Measurements from ENCODE around the gene CD101. TPM values are rescaled to one million over a fixed set of nuclear protein-coding genes. Genes with fewer than 3 reads are reported as not detected.

The CD101 gene
- polyA plus RNA-seq, 3 donors, result 27.2 to 101 (median 54.7) TPM

- TF ChIP-seq CTCF (IDR thresholded peaks at IDR 0.05), result no peak
- Histone ChIP-seq H3K9me3 (replicated peaks in 1 of 2; ENCODE audit: control insufficient read depth in 1 of 2, insufficient read depth in 1 of 2, low read length in 2 of 2) (no peaks in the 10 kb centered on the region), H3K4me2 (replicated peaks; ENCODE audit: extremely low read depth, low read length, poor library complexity, severe bottlenecking) (no peak overlapping the region), H2AFZ (ENCODE audit: insufficient read depth, low read depth, low read length, poor library complexity, severe bottlenecking) (no peak overlapping the region), H3K27ac (ENCODE audit: low read depth in 1 of 2, low read length in 2 of 2) (peak overlapping the region in 1 of 2 donors; percentile 97), H3K36me3 (replicated peaks in 1 of 2; ENCODE audit: control insufficient read depth in 1 of 2, insufficient read depth in 2 of 2, low read length in 2 of 2) (no peaks in the 10 kb centered on the region), H3K4me3 (replicated peaks in 1 of 3; ENCODE audit: low read depth in 2 of 3, low read length in 3 of 3) (no peak overlapping the region), H3K27me3 (ENCODE audit: control insufficient read depth in 2 of 2, insufficient read depth in 2 of 2, low read length in 2 of 2) (no peaks in the 10 kb centered on the region), H4K20me1 (ENCODE audit: insufficient read depth, low read length) (no peaks in the 10 kb centered on the region), H3K4me1 (ENCODE audit: control insufficient read depth in 1 of 2, insufficient read depth in 2 of 2, low read length in 2 of 2) (peaks cover 61 to 88% of the 10 kb centered on the region in 2 donors), H3K9ac (ENCODE audit: insufficient read depth, low read length, poor library complexity, severe bottlenecking) (no peak overlapping the region), H3K79me2 (ENCODE audit: insufficient read depth, low read length) (no peaks in the 10 kb centered on the region)
- H3K27ac Mint-ChIP-seq, result peak overlapping the region in 4 of 7 donors; percentile 15 to 97 (median 84)
- peak in 2 of 3 donors; percentile 47 to 58 for DNase-seq
- peaks cover 0 to 5% (median 1%) of the 10 kb centered on the region in 3 donors for H3K27me3 Mint-ChIP-seq (ENCODE audit: low read depth in 3 of 3)
- H3K4me3 Mint-ChIP-seq, result no peak overlapping the region
- H3K9me3 Mint-ChIP-seq, result no peaks in the 10 kb centered on the region
- peaks cover 0 to 6% of the 10 kb centered on the region in 2 donors for H3K36me3 Mint-ChIP-seq
- H3K4me1 Mint-ChIP-seq, result peaks cover 86% of the 10 kb centered on the region
- intact Hi-C loops (cut with micrococcal nuclease), result loop anchor here in 1 of 2 donors (10.0 kb wide), 1 partner anchor 618 kb away; the partner anchor contains the start of gene ATP1A1
- no CpG with 5 or more reads among the region's 7 CpGs for WGBS (ENCODE audit: insufficient coverage)
These were observed 8.3 kb upstream of the CD101 start for GRCh38 chr1:116993286-116993685.

GRCh38 chr1:116994411-116994810 is 7.1 kb upstream of the CD101 start:
- Histone ChIP-seq H4K20me1 (ENCODE audit: insufficient read depth, low read length) (no peaks in the 10 kb centered on the region), H3K4me2 (replicated peaks; ENCODE audit: extremely low read depth, low read length, poor library complexity, severe bottlenecking) (no peak overlapping the region), H3K36me3 (replicated peaks in 1 of 2; ENCODE audit: control insufficient read depth in 1 of 2, insufficient read depth in 2 of 2, low read length in 2 of 2) (no peaks in the 10 kb centered on the region), H3K9ac (ENCODE audit: insufficient read depth, low read length, poor library complexity, severe bottlenecking) (no peak overlapping the region), H3K9me3 (replicated peaks in 1 of 2; ENCODE audit: control insufficient read depth in 1 of 2, insufficient read depth in 1 of 2, low read length in 2 of 2) (no peaks in the 10 kb centered on the region), H3K79me2 (ENCODE audit: insufficient read depth, low read length) (no peaks in the 10 kb centered on the region), H3K4me1 (ENCODE audit: control insufficient read depth in 1 of 2, insufficient read depth in 2 of 2, low read length in 2 of 2) (peaks cover 54 to 86% of the 10 kb centered on the region in 2 donors), H2AFZ (ENCODE audit: insufficient read depth, low read depth, low read length, poor library complexity, severe bottlenecking) (no peak overlapping the region), H3K4me3 (replicated peaks in 1 of 3; ENCODE audit: low read depth in 2 of 3, low read length in 3 of 3) (no peak overlapping the region), H3K27ac (ENCODE audit: low read depth in 1 of 2, low read length in 2 of 2) (peak overlapping the region in 1 of 2 donors; percentile 43), H3K27me3 (ENCODE audit: control insufficient read depth in 2 of 2, insufficient read depth in 2 of 2, low read length in 2 of 2) (no peaks in the 10 kb centered on the region)
- no peak for TF ChIP-seq CTCF (IDR thresholded peaks at IDR 0.05)
- peak overlapping the region in 6 of 7 donors; percentile 18 to 73 (median 49) for H3K27ac Mint-ChIP-seq
- no peak overlapping the region for H3K4me3 Mint-ChIP-seq
- peaks cover 0 to 7% of the 10 kb centered on the region in 2 donors for H3K36me3 Mint-ChIP-seq
- H3K27me3 Mint-ChIP-seq (ENCODE audit: low read depth in 3 of 3), result peaks cover 0 to 5% (median 3%) of the 10 kb centered on the region in 3 donors
- no CpG with 5 or more reads among the region's 2 CpGs for WGBS (ENCODE audit: insufficient coverage)
- peaks cover 84% of the 10 kb centered on the region for H3K4me1 Mint-ChIP-seq
- peak in 2 of 3 donors; percentile 37 to 57 for DNase-seq
- H3K9me3 Mint-ChIP-seq, result no peaks in the 10 kb centered on the region
- intact Hi-C loops (cut with micrococcal nuclease), result loop anchor here in 1 of 2 donors (10.0 kb wide), 1 partner anchor 620 kb away; the partner anchor contains the start of gene ATP1A1

Data from CD14-positive monocyte (primary cell).